IPS-20b (cell line): ENCODE measurements around the gene PIK3R1.

ENCODE experiments used
- H3K27ac ChIP-seq: one replicate; pipeline ENCODE4 v1.5.1; 2013; ENCODE audit warnings: low read length
- H3K27me3 ChIP-seq: 2 replicates; pipeline ENCODE4 v1.6.1; 2013; ENCODE audit warnings: mild to moderate bottlenecking, low read length, inconsistent platforms; ENCODE audit not compliant: insufficient read depth
- H3K36me3 ChIP-seq: 2 replicates; pipeline ENCODE4 v1.6.1; 2013; ENCODE audit warnings: low read depth, mild to moderate bottlenecking, inconsistent platforms, low read length, moderate library complexity; ENCODE audit not compliant: insufficient read depth
- H3K4me1 ChIP-seq: 2 replicates; pipeline ENCODE4 v1.6.1; 2013; ENCODE audit warnings: mild to moderate bottlenecking, control low read depth, inconsistent platforms, low read length, moderate library complexity; ENCODE audit not compliant: insufficient read depth
- H3K4me3 ChIP-seq: 2 replicates; pipeline ENCODE4 v1.5.1; 2013; ENCODE audit warnings: mild to moderate bottlenecking, low read length, inconsistent platforms
- H3K9ac ChIP-seq: 2 replicates; pipeline ENCODE4 v1.6.1; 2013; ENCODE audit warnings: low read depth, mild to moderate bottlenecking, inconsistent platforms, low read length, moderate library complexity
- H3K9me3 ChIP-seq: 2 replicates; pipeline ENCODE4 v1.6.1; 2013; ENCODE audit warnings: mild to moderate bottlenecking, low read depth, low read length, inconsistent platforms; ENCODE audit not compliant: insufficient read depth

Gene PIK3R1

GRCh38 chr5:68221488-68221887, 5.9 kb downstream of the PIK3R1 start:
- no peaks in the 10 kb centered on the region for H3K9me3 ChIP-seq
- H3K4me1 ChIP-seq: peaks cover 7% of the 10 kb centered on the region
- no peak overlapping the region for H3K27ac ChIP-seq
- no peak overlapping the region for H3K9ac ChIP-seq
- H3K4me3 ChIP-seq: no peak overlapping the region
- peaks cover 45% of the 10 kb centered on the region for H3K27me3 ChIP-seq
- H3K36me3 ChIP-seq: no peaks in the 10 kb centered on the region

- no peaks in the 10 kb centered on the region for H3K9me3 ChIP-seq
- no peak overlapping the region for H3K27ac ChIP-seq
These were observed 6.8 kb downstream of the PIK3R1 start for GRCh38 chr5:68222310-68222709.

GRCh38 chr5:68222824-68223354, 7.3 kb downstream of the PIK3R1 start:
- Histone ChIP-seq H3K4me3 (no peak overlapping the region), H3K27me3 (peaks cover 31% of the 10 kb centered on the region), H3K36me3 (no peaks in the 10 kb centered on the region), H3K9me3 (no peaks in the 10 kb centered on the region), H3K9ac (no peak overlapping the region), H3K4me1 (no peaks in the 10 kb centered on the region), H3K27ac (no peak overlapping the region)

More at GRCh38 chr5:68222310-68222709, 6.8 kb downstream of the PIK3R1 start:
- Histone ChIP-seq H3K4me1 (peaks cover 1% of the 10 kb centered on the region; the same call in 1 of the 2 replicates), H3K27me3 (peaks cover 36% of the 10 kb centered on the region), H3K4me3 (no peak overlapping the region), H3K36me3 (no peaks in the 10 kb centered on the region), H3K9ac (no peak overlapping the region)

GRCh38 chr5:68223904-68224303, 8.3 kb downstream of the PIK3R1 start:
- Histone ChIP-seq H3K27me3 (peaks cover 20% of the 10 kb centered on the region), H3K4me3 (no peak overlapping the region), H3K36me3 (no peaks in the 10 kb centered on the region), H3K9ac (no peak overlapping the region), H3K4me1 (no peaks in the 10 kb centered on the region), H3K27ac (no peak overlapping the region), H3K9me3 (no peaks in the 10 kb centered on the region)

- no peak overlapping the region for H3K27ac ChIP-seq
- H3K36me3 ChIP-seq: no peaks in the 10 kb centered on the region
- no peak overlapping the region for H3K4me3 ChIP-seq
- no peaks in the 10 kb centered on the region for H3K4me1 ChIP-seq
- no peak overlapping the region for H3K9ac ChIP-seq
- no peaks in the 10 kb centered on the region for H3K9me3 ChIP-seq
- peaks cover 13% of the 10 kb centered on the region for H3K27me3 ChIP-seq
These were observed 9.1 kb downstream of the PIK3R1 start for GRCh38 chr5:68224509-68225187.

- H3K9ac ChIP-seq: no peak overlapping the region
- H3K4me3 ChIP-seq: no peak overlapping the region
- H3K36me3 ChIP-seq: no peaks in the 10 kb centered on the region
- H3K27ac ChIP-seq: no peak overlapping the region
- H3K4me1 ChIP-seq: no peaks in the 10 kb centered on the region
- peaks cover 6% of the 10 kb centered on the region for H3K27me3 ChIP-seq
- H3K9me3 ChIP-seq: no peaks in the 10 kb centered on the region
These were observed 9.8 kb downstream of the PIK3R1 start for GRCh38 chr5:68225188-68225910.

GRCh38 chr5:68225911-68226545, 10.5 kb downstream of the PIK3R1 start:
- Histone ChIP-seq H3K9me3 (no peaks in the 10 kb centered on the region), H3K9ac (no peak overlapping the region), H3K4me3 (no peak overlapping the region), H3K4me1 (no peaks in the 10 kb centered on the region), H3K36me3 (no peaks in the 10 kb centered on the region), H3K27ac (no peak overlapping the region), H3K27me3 (0 out of 2 replicates have a peak, but pooled peaks cover 5% of the 10 kb centered on the region)

- no peaks in the 10 kb centered on the region for H3K36me3 ChIP-seq
- H3K9me3 ChIP-seq: no peaks in the 10 kb centered on the region
- H3K27ac ChIP-seq: no peak overlapping the region
- H3K9ac ChIP-seq: no peak overlapping the region
- H3K4me3 ChIP-seq: no peak overlapping the region
- H3K27me3 ChIP-seq: 0 out of 2 replicates have a peak, but pooled peaks cover 5% of the 10 kb centered on the region
- H3K4me1 ChIP-seq: no peaks in the 10 kb centered on the region
These were observed 11.1 kb downstream of the PIK3R1 start for GRCh38 chr5:68226546-68227073.

- no peaks in the 10 kb centered on the region for H3K9me3 ChIP-seq
- H3K9ac ChIP-seq: no peak overlapping the region
- no peak overlapping the region for H3K4me3 ChIP-seq
- no peaks in the 10 kb centered on the region for H3K36me3 ChIP-seq
- no peaks in the 10 kb centered on the region for H3K4me1 ChIP-seq
- no peaks in the 10 kb centered on the region for H3K27me3 ChIP-seq
- H3K27ac ChIP-seq: no peak overlapping the region
These were observed 12.1 kb downstream of the PIK3R1 start for GRCh38 chr5:68227532-68228160.

GRCh38 chr5:68229416-68229815, 13.9 kb downstream of the PIK3R1 start:
- Histone ChIP-seq H3K9ac (no peak overlapping the region), H3K4me1 (no peaks in the 10 kb centered on the region), H3K4me3 (no peak overlapping the region), H3K27ac (no peak overlapping the region), H3K27me3 (no peaks in the 10 kb centered on the region), H3K9me3 (no peaks in the 10 kb centered on the region), H3K36me3 (no peaks in the 10 kb centered on the region)

- H3K4me3 ChIP-seq: no peak overlapping the region
- H3K36me3 ChIP-seq: no peaks in the 10 kb centered on the region
- H3K27me3 ChIP-seq: no peaks in the 10 kb centered on the region
- no peaks in the 10 kb centered on the region for H3K9me3 ChIP-seq
- H3K27ac ChIP-seq: no peak overlapping the region
- no peak overlapping the region for H3K9ac ChIP-seq
- no peaks in the 10 kb centered on the region for H3K4me1 ChIP-seq
These were observed 14.7 kb downstream of the PIK3R1 start for GRCh38 chr5:68230285-68230684.
